Nephron (organoid): ENCODE measurements around the gene SLC29A3.

Source experiments
- H3K27ac Mint-ChIP-seq, 3 experiments: 2 replicates each; pipeline ENCODE4 v1.8.0; 2020; ENCODE audit warnings: mixed read lengths in 3 of 3, mild to moderate bottlenecking in 2 of 3, moderate library complexity in 1 of 3
- H3K27me3 Mint-ChIP-seq: 2 replicates; pipeline ENCODE4 v1.8.0; 2021; ENCODE audit warnings: low read depth, mild to moderate bottlenecking, moderate library complexity, mixed read lengths
- H3K36me3 Mint-ChIP-seq: 2 replicates; pipeline ENCODE4 v1.8.0; 2020; ENCODE audit warnings: low read depth, mixed read lengths
- H3K4me1 Mint-ChIP-seq: 2 replicates; pipeline ENCODE4 v1.8.0; 2020; ENCODE audit warnings: mixed read lengths
- H3K4me3 Mint-ChIP-seq, 3 experiments: 2 replicates each; pipeline ENCODE4 v1.8.0; 2020; ENCODE audit warnings: mild to moderate bottlenecking in 3 of 3, mixed read lengths in 3 of 3, moderate library complexity in 2 of 3
- H3K9me3 Mint-ChIP-seq: 2 replicates; pipeline ENCODE4 v1.8.0; 2020; ENCODE audit warnings: mixed read lengths
- TF ChIP-seq, protein P1 (sequence below), 3 experiments: fragments of 200-600 bp; sonication (generic); IDR thresholded peaks; one replicate each; pipeline ENCODE4 v1.5.0; 2021; ENCODE audit warnings: antibody characterized with exemption in 3 of 3; ENCODE audit not compliant: unreplicated experiment in 3 of 3

Gene SLC29A3

DNA sequence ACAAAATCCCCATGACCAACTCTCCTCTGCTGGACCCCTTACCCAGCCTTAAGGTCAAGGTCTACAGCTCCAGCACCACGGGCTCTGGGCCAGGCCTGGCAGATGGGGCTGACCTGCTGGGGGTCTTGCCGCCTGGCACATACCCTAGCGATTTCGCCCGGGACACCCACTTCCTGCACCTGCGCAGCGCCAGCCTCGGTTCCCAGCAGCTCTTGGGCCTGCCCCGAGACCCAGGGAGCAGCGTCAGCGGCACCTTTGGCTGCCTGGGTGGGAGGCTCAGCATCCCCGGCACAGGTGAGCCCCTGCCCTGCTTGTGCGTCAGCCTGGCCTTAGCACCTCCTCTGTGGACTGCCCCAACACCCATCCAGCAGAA, 27.5 kb upstream of the SLC29A3 start:
- H3K9me3 Mint-ChIP-seq = no peaks in the 10 kb centered on the region
- H3K4me1 Mint-ChIP-seq = no peaks in the 10 kb centered on the region
- peaks cover 3% of the 10 kb centered on the region for H3K27me3 Mint-ChIP-seq
- TF ChIP-seq, protein P1, sequence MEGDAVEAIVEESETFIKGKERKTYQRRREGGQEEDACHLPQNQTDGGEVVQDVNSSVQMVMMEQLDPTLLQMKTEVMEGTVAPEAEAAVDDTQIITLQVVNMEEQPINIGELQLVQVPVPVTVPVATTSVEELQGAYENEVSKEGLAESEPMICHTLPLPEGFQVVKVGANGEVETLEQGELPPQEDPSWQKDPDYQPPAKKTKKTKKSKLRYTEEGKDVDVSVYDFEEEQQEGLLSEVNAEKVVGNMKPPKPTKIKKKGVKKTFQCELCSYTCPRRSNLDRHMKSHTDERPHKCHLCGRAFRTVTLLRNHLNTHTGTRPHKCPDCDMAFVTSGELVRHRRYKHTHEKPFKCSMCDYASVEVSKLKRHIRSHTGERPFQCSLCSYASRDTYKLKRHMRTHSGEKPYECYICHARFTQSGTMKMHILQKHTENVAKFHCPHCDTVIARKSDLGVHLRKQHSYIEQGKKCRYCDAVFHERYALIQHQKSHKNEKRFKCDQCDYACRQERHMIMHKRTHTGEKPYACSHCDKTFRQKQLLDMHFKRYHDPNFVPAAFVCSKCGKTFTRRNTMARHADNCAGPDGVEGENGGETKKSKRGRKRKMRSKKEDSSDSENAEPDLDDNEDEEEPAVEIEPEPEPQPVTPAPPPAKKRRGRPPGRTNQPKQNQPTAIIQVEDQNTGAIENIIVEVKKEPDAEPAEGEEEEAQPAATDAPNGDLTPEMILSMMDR (IDR thresholded peaks at IDR 0.05; ENCODE audit: unreplicated experiment in 3 of 3) = no peak
- no peak overlapping the region for H3K4me3 Mint-ChIP-seq
- H3K36me3 Mint-ChIP-seq = peaks cover 57% of the 10 kb centered on the region
- no peak overlapping the region for H3K27ac Mint-ChIP-seq

DNA sequence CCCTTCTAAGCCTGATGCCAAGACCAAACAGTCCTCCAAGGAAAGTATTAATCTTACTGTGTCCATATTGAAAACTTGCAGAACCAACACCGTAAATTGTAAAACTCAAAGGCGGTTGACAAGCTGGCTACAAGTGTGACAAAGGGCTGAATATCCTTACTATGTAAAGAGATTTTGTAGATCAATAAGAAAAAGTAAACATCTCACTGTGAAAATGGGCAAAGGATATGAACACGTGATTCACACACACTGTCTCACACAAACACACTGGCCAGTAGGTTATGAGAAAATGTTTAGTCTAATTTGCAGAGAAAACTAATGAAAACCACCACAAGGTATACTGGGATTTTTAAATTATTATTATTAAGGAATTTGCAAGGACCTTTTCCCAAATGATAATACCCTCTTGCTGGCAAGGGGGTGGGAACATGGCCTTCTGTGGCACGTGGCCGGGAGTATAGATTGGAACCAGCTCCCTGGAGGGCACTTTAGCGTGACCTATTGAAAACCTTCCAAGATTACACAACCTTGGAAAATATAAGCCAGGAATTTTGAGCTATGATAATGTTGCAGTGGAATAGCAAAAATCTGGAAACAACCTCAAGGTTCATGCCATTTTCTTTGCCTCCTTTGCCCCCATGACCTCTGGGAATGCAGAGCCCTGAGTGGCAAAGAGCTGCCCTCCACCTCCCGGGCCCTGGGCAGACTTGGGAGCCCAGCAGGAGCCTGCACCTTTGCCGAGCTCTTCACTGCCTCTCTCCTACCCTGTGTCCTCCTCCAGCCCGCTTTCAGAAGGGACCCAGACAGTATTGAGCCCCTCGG, 26.2 kb upstream of the SLC29A3 start:
- Mint-ChIP-seq H3K4me3 (no peak overlapping the region), H3K27me3 (peaks cover 3% of the 10 kb centered on the region), H3K36me3 (peaks cover 56% of the 10 kb centered on the region), H3K27ac (no peak overlapping the region), H3K9me3 (no peaks in the 10 kb centered on the region), H3K4me1 (no peaks in the 10 kb centered on the region)
- TF ChIP-seq, protein P1 (IDR thresholded peaks at IDR 0.05; ENCODE audit: unreplicated experiment in 3 of 3) = no peak

DNA sequence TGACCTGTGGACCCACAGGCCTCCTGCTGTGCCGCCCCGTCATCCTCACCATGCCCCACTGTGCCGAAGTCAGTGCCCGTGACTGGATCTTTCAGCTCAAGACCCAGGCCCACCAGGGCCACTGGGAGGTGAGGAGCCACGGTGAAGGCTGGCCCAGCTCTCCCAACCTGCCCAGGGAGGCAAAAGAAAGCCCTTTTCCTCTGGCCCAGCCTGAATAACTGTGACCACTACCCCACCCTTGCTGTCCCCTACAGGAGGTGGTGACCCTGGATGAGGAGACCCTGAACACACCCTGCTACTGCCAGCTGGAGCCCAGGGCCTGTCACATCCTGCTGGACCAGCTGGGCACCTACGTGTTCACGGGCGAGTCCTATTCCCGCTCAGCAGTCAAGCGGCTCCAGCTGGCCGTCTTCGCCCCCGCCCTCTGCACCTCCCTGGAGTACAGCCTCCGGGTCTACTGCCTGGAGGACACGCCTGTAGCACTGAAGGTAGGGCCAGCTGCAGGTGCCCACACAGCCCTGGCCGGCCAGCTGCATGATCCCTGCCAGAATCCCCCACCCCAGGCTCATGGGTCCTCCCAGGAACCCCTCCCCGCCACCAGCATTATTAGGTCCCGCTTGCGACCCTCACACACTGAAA, 25.5 kb upstream of the SLC29A3 start:
- Mint-ChIP-seq H3K36me3 (peaks cover 54% of the 10 kb centered on the region), H3K27ac (peak overlapping the region in 2 of 3 experiments; percentile 5 to 55), H3K4me3 (no peak overlapping the region), H3K27me3 (peaks cover 3% of the 10 kb centered on the region), H3K4me1 (no peaks in the 10 kb centered on the region), H3K9me3 (no peaks in the 10 kb centered on the region)
- TF ChIP-seq, protein P1 (IDR thresholded peaks at IDR 0.05; ENCODE audit: unreplicated experiment in 3 of 3) = no peak

DNA sequence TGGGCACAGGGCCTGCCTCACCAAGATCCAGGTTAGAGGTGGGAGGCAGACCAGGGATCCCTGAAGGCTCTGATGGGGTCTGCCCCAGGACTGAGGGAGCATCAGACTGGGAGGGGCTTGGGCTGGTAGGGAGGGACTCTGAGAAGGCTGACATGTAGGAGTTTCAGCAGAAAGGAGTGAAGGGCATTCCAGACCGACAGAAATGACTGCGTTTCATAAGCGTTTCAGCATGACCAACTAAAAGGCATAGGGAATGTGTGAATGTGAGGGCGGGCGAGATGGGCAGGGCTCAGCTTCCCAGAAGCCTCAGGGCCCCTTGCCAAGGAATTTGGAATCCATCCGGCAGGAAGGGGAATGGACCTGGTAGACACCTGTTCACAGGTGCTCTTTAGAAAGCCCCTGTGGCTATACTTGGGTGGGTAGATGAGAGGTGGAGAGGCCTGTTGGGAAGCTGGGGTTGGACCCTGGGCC, 24.9 kb upstream of the SLC29A3 start:
- H3K27ac Mint-ChIP-seq = peak overlapping the region; percentile 5 to 66 (median 55)
- no peaks in the 10 kb centered on the region for H3K9me3 Mint-ChIP-seq
- H3K36me3 Mint-ChIP-seq = peaks cover 52% of the 10 kb centered on the region
- H3K27me3 Mint-ChIP-seq = peaks cover 3% of the 10 kb centered on the region
- H3K4me1 Mint-ChIP-seq = no peaks in the 10 kb centered on the region
- H3K4me3 Mint-ChIP-seq = no peak overlapping the region
- TF ChIP-seq, protein P1 (IDR thresholded peaks at IDR 0.05; ENCODE audit: unreplicated experiment in 3 of 3) = no peak

DNA sequence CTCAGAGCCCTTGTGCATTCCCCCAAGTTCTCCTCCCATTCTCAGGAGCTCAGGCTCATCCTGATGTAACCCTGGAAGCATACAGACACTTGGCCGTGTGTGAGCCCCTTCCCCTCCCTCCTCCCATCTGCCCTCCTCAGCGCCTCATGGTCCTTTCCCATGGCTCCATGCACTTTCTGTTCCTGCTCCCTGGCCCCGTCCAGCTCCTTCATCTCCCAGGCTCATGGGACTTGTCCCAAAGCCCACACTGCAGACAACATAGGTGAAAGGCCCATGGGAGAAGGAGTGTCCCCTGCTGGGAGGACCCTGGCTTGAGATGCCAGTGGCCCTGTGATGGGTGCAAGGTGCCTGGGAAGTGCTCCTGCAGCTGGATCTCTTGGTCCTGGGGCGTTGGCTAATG, 24.2 kb upstream of the SLC29A3 start:
- TF ChIP-seq, protein P1 (IDR thresholded peaks at IDR 0.05; ENCODE audit: unreplicated experiment in 3 of 3) = no peak
- H3K4me1 Mint-ChIP-seq = no peaks in the 10 kb centered on the region
- peaks cover 3% of the 10 kb centered on the region for H3K27me3 Mint-ChIP-seq

More for the DNA sequence above, 24.2 kb upstream of the SLC29A3 start:
- Mint-ChIP-seq H3K27ac (no peak overlapping the region), H3K4me3 (no peak overlapping the region), H3K36me3 (peaks cover 52% of the 10 kb centered on the region), H3K9me3 (no peaks in the 10 kb centered on the region)
